NCI-H510A treated with DMSO at 0.1 percent for 48 hours (cell line): ENCODE data around the gene FES.
"Not testable (repeated sequence)": the region's sequence is repeated elsewhere in the genome, so short reads cannot be mapped to it uniquely, and the experiment has no call there.

Source experiments
- DNase-seq: peaks from one replicate; lab custom pipeline; 2025; lab: John Stamatoyannopoulos, UW

The FES gene

GRCh38 chr15:90910441-90911301, 26.4 kb downstream of the FES start:
- DNase-seq, result no peak

- no peak for DNase-seq
These were observed 27.0 kb downstream of the FES start for GRCh38 chr15:90911302-90911623.

GRCh38 chr15:90911906-90912769, 27.8 kb downstream of the FES start:
- DNase-seq, result no peak

GRCh38 chr15:90912770-90913075, 28.4 kb downstream of the FES start:
- no peak for DNase-seq

- no peak for DNase-seq
These were observed 29.2 kb downstream of the FES start for GRCh38 chr15:90913398-90913944.

GRCh38 chr15:90914305-90915080, 30.2 kb downstream of the FES start:
- no peak for DNase-seq

GRCh38 chr15:90915216-90915807, 31.0 kb downstream of the FES start:
- no peak for DNase-seq

GRCh38 chr15:90915808-90916440, 31.6 kb downstream of the FES start:
- DNase-seq, result no peak

GRCh38 chr15:90916461-90916860, 32.2 kb downstream of the FES start:
- DNase-seq, result no peak

- DNase-seq, result no peak
These were observed 33.3 kb downstream of the FES start for GRCh38 chr15:90917569-90917968.

GRCh38 chr15:90918034-90918788, 33.9 kb downstream of the FES start:
- no peak for DNase-seq

- DNase-seq, result no peak
These were observed 34.5 kb downstream of the FES start for GRCh38 chr15:90918835-90919234.

- no peak for DNase-seq
These were observed 37.6 kb downstream of the FES start for GRCh38 chr15:90921887-90922286.

GRCh38 chr15:90922712-90923322, 38.5 kb downstream of the FES start:
- not testable (repeated sequence) for DNase-seq

GRCh38 chr15:90924375-90924774, 40.1 kb downstream of the FES start:
- DNase-seq, result no peak

- not testable (repeated sequence) for DNase-seq
These were observed 42.5 kb downstream of the FES start for GRCh38 chr15:90926766-90927165.

GRCh38 chr15:90928106-90928505, 43.8 kb downstream of the FES start:
- not testable (repeated sequence) for DNase-seq

GRCh38 chr15:90929246-90930019, 45.1 kb downstream of the FES start:
- no peak for DNase-seq

GRCh38 chr15:90930861-90931574, 46.7 kb downstream of the FES start:
- DNase-seq, result peak; percentile 40
